Measurements from ENCODE around the gene GTPBP8.

The GTPBP8 gene

DNA sequence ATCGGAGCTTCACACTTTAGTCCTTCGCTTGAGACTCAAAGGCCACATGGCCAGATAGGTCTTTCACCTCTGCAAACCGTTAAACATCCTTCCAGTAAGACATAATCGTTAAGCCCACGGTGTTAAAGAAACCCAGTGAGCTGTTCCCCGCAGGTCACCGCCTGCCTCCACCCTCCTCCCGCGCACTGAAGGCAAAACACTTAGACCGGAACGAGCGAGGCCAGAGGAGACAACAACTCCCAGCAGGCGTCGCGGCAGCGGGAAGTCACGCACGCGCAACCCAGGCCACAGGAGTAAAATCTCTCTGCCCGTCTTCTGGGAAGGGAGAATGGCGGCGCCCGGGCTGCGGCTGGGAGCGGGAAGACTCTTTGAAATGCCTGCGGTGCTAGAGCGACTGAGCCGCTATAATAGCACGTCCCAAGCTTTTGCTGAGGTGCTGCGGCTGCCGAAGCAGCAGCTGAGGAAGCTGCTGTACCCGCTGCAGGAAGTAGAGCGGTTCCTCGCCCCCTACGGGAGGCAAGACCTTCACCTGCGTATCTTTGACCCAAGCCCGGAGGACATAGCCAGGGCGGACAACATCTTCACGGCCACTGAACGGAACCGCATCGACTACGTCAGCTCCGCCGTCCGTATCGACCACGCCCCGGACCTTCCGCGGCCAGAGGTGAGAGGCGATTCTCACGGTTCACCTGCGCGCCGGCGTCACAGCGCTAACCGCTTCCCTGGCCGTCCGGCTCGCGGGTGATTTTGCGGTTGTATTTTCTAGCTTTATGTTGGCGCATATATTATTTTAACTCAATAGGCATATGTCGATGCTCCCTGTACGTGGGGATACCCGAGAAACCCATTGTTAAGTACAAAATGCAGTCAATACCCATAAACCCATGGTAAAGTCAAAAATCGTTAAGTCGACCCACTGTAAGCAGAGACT is at the start of gene GTPBP8:
GTPBP8 (plus strand) TSS at position 313 of the 931 bp plus-strand sequence; CDS start at position 329, 16 bp downstream.
- peak; percentile 74 to 80 for DNase-seq (ENCODE audit: low read depth in 2 of 2)

DNA sequence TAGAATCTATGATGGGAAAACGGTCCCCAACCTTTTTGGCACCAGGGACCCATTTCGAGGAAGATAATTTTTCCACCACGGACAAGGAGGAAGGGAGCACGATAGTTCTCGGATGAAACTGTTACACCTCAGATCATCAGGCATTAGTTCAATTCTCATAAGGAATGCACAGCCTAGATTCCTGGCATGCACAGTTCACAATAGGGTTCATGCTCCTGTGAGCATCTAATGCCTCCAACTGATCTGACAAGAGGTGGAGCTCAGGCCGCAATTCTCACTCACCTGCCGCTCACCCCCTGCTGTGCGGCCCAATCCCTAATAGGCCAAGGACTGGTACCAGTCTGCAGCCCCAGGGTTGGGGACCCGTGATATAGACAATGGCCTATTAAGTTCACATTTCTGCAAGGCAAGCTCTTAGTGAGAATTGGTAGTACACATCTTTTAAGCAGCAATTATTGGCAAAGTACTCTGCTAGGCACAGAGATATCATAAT is 42.4 kb upstream of the GTPBP8 start:
- no peak for DNase-seq (ENCODE audit: low read depth in 2 of 2)

DNA sequence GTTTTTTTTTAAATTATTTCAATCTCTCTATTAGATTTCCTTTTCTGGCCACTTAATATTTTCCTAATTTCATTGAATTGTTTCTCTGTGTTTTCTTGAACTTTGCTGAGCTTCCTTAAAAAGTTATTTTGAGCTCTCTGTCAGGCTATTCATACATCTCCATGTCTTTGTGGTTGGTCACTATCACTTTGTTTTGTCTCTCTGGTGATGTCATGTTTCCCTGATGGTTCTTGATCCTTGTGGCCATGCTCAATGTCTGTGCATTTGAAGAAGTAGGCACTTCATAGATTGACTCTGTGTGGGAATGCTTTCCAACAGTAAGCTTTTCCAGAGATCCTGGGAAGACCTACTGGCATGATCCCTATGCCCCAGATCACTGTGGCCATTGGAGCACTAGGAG is 34.4 kb upstream of the GTPBP8 start:
- DNase-seq (ENCODE audit: low read depth in 2 of 2): no peak

DNA sequence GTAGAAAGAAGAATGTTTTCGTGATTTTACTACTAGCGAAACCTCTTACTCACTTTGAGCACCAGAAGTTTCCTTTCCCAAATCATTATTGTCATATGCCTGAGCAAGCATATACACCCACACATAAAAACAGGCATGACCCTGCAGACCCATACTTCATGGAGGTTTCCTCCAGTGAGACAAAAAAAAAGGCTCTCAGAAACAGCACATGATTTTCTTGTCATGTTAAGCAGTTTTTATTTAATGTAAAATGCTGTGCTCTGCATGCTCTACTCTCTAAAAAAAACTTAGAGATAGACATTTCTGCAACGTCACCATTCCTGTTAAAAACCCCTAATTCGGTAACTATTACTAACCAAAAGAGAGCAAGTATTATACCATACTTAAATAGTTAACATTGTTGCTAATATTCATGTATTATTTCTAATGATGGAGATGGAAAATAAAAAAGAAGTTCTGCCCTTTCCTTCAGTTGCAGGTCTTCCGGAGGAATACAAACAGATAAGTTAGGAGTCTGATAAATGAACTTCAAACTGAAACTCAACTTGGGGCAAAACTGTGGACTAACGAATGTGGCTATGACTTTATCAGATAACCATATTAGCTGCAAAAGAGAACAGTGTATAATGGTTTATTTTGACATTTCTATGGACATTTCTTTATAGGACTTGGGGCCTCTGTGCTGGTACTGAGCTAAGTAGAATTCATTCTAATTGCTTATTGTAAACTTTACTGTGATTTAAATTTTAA is 31.8 kb upstream of the GTPBP8 start:
- DNase-seq (ENCODE audit: low read depth in 2 of 2): no peak

DNA sequence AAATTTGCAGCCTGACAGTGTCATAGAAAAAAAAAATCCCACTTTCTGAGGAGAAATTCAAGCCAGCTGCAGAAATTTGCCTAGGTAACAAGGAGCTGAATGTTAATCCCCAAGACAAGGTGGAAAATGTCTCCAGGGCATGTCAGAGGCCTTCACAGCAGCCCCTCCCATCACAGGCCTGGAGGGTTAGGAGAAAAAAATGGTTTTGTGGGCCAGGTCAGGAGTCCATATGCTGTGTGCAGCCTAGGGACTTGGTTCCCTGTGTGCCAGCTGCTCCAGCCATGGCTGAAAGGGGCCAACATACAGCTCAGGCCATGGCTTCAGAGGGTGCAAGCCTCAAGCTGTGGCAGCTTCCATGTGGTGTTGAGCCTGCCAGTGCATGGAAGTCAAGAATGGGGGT is 27.1 kb upstream of the GTPBP8 start:
- DNase-seq (ENCODE audit: low read depth in 2 of 2): no peak

DNA sequence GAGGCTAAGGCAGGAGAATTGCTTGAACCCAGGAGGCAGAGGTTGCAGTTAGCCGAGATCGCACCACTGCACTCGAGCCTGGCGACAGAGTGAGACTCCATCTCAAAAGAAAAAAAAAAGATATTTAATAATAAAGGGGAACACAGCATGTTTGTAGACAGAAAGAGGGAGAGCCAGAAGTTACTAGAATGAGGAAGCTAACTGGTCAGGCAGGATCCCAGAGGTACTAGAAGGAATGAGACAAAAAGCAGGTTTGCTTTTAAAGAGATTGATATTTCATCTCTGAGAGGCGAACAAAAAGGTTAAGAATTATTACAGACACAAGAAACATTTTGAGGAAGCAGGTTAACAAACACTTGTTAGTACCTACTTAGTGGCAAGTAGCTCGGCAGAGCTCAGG is 25.1 kb upstream of the GTPBP8 start:
- DNase-seq (ENCODE audit: low read depth in 2 of 2): no peak

DNA sequence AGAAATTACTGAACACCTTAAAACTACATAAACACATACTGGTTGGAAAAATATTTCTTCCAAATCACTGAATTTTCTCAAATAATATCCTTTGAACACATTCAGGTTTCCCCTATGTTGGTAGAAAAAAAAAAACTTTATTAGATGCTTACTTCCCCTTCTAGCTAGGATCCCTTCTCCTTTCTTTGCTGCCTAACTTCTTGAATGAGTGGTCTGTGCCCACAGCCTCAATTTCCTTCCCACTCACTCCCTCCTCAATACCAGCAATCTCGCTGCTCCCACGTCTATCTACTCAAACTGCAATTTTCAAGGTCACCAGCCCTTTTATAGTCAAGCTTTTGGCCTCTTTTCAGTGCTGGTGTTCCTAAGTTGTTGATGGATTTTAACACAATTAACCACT is 24.2 kb upstream of the GTPBP8 start:
- no peak for DNase-seq (ENCODE audit: low read depth in 2 of 2)

DNA sequence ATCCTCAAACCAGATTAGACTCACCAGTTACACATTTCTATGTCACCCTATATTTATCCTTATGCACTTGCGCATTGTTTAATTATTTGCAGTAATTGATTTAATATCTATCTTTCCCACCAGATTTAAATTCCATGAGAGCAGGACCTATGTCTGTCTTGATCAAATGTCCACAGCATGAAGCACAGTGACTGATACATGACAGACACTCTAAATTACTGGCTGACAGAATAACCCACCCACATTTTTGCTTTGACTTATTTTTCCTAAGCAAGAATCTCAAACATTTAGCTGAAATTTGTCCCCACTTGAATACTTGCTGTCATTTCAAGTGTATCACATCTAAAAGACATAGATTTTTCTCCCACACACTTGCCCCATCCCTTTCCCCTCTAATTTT is 23.4 kb upstream of the GTPBP8 start:
- DNase-seq (ENCODE audit: low read depth in 2 of 2): no peak

DNA sequence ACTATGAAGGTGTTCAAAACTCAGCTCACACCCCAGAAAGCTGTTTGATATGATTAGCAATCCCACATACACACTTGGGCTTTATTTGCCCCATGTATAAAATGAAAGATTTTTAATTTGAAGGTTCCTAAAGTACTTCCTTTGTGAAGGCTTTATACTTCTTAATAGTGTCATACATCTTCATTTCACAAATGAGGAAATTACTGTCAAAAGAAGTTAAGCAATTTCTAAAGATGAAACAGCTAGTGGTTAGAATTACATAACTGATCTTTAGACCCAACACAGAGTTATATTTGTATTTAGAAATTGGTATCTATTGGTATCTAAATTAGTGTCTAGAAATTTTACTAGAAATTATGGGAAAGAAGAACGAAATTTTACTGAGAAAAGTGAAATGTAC is 23.0 kb upstream of the GTPBP8 start:
- DNase-seq (ENCODE audit: low read depth in 2 of 2): no peak

DNA sequence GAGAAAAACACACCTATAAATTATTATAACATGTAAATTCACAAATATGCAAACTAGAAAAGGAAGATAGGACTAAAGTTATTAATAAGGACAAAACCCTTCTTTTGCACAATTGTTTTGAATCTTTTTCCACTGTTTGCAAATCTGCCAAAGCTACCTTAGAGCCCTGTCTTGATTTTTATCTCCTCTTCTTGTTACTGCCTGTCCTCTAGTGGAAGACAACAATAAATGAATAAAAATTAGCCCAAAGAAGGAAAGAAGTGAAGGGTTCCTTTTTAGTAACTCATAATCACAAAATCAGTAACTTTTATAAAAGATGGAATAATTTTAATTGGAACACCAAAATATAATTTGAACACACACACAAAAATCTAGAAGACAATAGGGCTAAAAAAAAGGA is 18.6 kb upstream of the GTPBP8 start:
- no peak for DNase-seq (ENCODE audit: low read depth in 2 of 2)

DNA sequence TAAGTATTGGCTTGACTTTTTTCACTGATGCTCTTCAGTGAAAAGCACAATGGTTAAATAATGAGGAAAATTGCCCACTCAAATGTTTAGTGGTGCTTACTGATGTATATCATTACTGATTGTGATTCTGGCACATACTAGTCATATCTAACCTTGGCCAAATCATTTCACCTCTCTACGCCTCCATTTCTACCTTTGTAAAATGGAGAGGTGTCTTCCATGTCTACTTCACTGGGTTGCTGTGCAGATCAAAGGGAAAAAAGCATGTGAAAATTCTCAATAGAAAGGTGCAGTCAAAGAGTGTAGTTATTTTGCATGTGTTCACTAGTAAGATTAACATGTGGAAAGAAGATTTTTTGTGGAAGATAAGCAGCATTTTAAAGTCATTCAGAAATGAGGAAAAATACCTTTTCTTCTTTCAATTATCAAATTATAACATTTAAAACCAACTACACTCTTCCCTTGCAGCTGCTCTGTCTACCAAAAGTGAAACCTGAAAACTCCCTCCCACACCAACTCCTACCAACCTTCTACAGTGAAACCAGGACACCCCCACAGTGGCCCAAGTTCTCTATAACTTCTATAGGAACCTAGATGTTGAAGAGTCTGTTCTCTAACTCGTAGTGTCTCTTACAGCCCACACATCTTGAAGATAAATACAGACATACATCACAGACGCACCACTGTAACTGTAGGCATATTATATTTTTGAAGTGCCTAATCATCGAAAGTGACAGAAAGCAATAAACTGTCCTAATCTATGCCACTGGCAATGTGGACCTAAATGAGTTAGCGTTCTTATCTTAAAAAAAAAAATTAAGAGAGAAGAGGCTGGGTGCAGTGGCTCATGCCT is 17.2 kb upstream of the GTPBP8 start:
- peak; percentile 17 to 56 for DNase-seq (ENCODE audit: low read depth in 2 of 2)

DNA sequence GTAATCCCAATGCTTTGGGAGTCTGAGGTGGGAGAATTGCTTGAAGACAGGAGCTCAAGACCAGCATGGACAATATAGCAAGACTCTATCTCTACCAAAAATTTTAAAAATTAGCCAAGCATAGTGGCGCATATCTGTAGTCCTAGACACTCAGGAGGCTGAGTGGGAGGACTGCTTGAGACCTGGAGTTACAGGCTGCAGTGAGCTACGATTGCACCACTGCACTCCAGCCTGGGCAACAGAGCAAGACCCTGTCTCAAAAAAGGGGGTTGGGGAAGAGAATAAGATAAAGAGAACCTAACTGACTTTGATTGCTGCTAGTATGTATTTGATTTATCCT is 16.6 kb upstream of the GTPBP8 start:
- DNase-seq (ENCODE audit: low read depth in 2 of 2): no peak

DNA sequence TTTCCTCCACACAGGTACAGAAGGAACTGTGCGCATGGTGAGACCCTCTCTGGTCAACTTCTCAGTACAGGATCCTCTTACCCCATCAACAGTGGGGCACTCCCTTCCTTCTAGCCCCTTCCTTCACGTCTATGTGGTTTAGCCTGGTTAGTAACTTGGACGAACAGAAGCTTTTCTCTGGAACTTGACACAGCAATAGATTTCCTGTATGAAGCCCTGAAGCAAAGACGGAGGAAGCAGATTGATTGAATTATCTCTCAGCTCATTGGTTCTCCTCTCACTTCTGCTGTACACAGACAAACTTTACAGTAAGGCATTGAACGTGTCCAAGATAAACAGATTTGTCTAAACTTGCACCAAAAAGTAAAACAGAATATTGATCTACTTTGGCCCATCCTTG is 15.9 kb upstream of the GTPBP8 start, which contains the start of gene CD200R1:
CD200R1 (minus strand) TSS at position 210 of the 400 bp plus-strand sequence. CDS start 246 bp downstream, outside the sequence.
- DNase-seq (ENCODE audit: low read depth in 2 of 2): no peak

DNA sequence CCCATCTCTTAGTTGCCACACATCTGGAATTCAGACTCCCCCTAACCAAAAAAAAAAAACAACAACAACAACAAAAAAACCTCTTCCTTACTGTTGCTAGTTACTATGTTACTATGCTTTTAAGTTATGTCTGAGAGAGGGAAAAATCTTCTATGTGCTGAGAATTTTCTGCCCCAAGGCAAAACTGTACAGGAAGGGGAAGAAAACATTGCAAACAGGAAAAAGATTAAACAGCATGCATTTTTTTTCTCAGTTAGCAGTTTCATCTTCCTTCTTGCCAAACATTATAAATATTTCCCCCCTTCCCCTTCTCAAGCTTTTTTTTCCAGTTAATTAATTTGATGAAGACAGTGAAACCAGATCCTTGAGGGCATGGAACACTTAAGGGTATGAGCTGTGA is 14.8 kb upstream of the GTPBP8 start:
- no peak for DNase-seq (ENCODE audit: low read depth in 2 of 2)

DNA sequence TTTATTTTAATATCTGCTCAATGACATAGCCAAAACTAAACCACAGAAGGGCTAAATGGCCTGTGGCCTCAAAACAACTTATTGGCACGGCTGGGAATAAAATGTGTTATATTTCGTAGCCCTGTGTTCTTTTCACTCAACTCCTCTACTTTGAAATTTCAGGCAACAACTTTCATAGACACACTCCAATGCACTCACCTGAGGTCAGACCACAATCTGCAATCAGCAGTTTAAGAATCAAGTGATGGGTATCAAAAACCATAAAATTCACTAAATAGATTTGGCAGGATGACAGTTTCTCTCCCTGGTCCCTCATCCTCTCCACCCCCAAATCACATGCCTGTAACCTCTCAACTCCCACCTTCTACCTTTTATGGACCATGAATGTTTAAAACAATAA is 13.8 kb upstream of the GTPBP8 start:
- DNase-seq (ENCODE audit: low read depth in 2 of 2): no peak

DNA sequence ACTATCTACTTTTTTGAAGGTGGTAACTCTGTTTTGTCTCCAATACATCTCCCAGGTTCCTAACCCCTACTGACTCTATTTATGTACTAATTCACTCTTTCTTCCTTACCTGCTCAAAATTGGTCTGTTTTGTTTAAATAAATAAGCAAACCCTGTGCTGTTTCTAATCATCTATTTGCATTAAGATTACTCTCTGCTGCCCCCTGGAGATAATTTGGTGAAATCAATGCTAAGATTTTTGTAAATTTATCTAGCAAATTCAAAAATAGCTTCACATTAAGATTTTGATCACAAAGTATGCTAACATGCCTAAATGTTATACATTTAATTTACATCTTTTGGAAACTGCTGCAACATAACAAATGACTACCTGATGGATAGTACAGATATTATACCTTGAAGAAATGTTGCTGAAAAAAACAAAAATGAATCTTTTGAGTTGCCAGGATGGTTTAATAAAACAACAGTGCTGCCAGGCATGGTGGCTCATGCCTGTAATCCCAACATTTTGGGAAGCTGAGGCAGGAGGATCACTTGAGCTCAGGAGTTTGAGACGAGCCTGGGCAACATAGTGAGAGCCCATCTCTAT is 11.4 kb upstream of the GTPBP8 start:
- peak in 1 of 2 donors; percentile 33 for DNase-seq (ENCODE audit: low read depth in 2 of 2)

DNA sequence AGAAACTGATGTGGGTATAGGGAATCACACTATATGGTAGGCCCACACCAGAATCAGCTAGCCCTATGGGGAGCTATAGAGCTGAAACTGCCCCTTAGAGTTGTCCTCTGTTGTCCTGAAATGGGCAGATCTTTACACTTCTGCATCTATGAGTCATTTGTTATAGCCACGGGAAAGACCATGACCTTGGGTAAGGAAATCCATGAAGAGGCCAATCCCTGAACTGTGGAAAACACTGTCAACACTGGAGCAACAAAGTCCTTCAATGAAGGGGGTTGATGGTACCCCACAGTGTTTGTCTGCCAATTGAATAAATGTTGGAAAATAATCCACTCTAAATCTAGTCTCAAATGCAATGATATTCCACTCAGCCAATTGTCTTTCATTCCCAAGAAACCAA is 10.7 kb upstream of the GTPBP8 start:
- DNase-seq (ENCODE audit: low read depth in 2 of 2): no peak

DNA sequence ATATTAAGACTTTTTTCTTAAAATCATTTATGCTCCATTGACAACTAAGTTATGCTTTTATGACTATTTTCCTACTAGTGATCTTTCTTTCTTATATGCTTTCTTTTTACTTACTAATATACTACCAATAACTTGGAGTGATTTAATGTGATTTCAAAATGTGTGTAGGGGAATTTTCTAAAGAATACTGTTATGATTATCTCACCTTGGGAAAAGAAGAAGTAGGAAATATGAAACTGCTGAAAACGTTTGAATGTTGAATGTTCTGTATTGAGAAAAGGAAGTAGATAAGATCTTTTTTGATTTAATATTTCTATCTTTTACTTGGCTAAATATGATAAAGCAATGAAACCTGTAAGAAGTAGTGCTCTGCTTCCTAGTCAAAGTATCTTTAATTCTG is 8.1 kb upstream of the GTPBP8 start:
- no peak for DNase-seq (ENCODE audit: low read depth in 2 of 2)

DNA sequence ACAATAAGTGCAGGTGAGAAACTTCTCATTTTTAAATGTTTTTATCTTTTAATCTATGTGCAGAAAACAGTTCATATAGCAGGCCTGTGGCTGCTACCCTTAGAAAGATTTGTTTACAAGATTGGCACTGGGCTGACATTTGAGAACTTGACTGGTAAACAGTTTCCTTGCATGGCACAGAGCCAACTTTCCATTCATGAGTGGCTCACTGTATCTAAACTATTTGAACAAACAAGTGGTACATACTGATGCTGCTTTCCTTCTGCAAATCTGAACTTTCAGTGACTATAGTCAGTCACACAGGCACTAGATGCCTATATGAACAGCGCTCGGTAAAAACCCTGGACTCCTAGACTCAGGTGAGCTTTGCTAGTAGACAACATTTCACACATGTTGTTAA is 6.3 kb upstream of the GTPBP8 start:
- peak in 1 of 2 donors; percentile 51 for DNase-seq (ENCODE audit: low read depth in 2 of 2)

DNA sequence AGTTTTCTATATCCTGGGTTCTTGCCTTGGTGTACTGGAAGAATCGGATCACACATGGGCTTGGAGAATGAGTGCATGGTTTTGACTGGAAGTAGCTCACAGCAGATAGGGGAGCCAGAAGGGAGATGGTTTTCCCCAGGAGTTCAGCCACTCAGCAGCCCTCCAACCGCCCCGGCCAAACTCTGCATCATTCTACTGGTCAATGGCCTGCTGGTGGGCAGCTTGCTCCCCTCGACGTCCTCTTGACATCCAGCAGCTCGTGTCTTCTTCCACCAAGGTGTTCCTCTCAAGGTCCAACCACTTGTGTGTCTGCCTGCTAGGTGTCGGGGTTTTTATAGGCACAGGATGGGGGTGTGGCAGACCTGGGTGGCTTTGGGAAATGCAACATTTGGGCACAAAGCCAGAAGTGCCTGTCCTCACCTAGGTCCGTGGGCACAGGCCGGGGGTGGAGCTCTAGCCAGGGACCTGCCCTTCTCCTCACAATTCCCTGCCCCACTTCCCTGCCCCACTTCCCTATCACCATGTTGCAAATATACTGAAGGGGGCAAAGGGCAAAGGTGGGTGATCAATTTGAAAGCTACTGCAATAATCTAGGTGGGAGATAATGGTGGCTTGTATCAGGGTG is 3.0 kb upstream of the GTPBP8 start:
- DNase-seq (ENCODE audit: low read depth in 2 of 2): no peak

DNA sequence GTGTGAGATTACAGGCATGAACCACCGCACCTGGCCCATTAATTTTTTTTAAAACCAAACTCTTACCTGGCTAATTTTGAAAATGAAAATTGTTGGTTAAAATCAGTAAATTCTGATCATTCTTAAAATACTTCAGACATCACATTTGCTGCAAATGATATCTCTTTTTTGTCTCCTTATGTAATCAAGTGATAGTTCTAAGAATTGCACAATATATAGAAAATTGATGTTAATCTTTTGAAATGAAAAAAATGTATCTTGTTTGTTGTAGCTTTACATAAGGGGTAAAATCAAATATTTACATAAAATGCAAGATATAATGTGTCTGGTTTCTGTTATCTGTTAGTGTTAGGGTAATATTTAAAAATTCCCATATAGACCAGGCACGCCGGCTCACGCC is 5.0 kb downstream of the GTPBP8 start:
- DNase-seq (ENCODE audit: low read depth in 2 of 2): no peak
